Esophagus muscularis mucosa (tissue), 3 donors: ENCODE results near the gene KSR1.

ENCODE experiments used
- CTCF ChIP-seq, 3 experiments: fragments of 200-600 bp in 2 of 3; fragments of 450-650 bp in 1 of 3; sonication (generic) in 2 of 3; IDR thresholded peaks; one replicate each; pipeline ENCODE4 v1.5.1; 2017 to 2019; ENCODE audit warnings: antibody characterized with exemption in 3 of 3, mild to moderate bottlenecking in 2 of 3, moderate library complexity in 1 of 3
- POLR2A ChIP-seq: fragments of 450-650 bp; IDR thresholded peaks from one replicate; pipeline ENCODE4 v1.6.1; 2017; ENCODE audit warnings: antibody characterized with exemption, moderate library complexity, mild to moderate bottlenecking, low read depth

DNA sequence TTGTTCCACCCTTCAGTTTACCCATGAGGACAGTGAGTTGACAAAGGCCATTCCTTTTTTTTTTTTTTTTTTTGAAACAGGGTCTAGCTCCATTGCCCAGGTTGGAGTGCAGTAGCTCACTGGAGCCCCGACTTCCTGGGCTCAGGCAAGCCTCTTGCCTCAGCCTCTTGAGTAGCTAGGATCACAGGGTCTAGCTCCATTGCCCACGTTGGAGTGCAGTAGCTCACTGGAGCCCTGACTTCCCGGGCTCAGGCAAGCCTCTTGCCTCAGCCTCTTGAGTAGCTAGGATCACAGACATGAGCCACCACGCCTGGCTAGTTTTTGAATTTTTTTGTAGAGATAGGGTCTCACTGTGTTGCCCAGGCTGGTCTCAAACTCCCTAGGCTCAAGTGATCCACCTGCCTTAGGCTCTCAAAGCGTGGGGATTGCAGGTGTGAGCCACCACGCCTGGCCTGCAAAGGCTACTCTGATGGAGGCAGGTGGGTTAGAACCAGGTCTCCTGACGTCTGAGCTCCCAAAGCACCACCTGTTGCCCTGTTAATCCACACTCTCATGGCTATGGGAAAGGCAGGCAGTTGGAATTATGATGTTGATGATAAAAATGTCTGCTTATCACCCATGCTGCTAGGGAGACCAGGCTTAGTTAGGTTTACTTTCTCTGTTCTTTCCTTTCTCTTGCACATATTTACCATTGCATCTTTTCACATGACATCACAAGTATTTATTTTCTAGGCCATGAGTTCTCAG, 65.2 kb downstream of the KSR1 start:
- TF ChIP-seq POLR2A (no peak), CTCF (IDR thresholded peaks at IDR 0.05) (no peak)
